IPS DF 4.7 (cell line): ENCODE measurements around the gene PTPN4.
"Not testable (repeated sequence)": the region's sequence is repeated elsewhere in the genome, so short reads cannot be mapped to it uniquely, and the experiment has no call there.

ENCODE experiments used
- DNase-seq: peaks from one replicate; pipeline ENCODE4 v3.0.0-alpha.2; 2013; ENCODE audit warnings: low spot score; ENCODE audit errors: extremely low read depth

The PTPN4 gene

DNA sequence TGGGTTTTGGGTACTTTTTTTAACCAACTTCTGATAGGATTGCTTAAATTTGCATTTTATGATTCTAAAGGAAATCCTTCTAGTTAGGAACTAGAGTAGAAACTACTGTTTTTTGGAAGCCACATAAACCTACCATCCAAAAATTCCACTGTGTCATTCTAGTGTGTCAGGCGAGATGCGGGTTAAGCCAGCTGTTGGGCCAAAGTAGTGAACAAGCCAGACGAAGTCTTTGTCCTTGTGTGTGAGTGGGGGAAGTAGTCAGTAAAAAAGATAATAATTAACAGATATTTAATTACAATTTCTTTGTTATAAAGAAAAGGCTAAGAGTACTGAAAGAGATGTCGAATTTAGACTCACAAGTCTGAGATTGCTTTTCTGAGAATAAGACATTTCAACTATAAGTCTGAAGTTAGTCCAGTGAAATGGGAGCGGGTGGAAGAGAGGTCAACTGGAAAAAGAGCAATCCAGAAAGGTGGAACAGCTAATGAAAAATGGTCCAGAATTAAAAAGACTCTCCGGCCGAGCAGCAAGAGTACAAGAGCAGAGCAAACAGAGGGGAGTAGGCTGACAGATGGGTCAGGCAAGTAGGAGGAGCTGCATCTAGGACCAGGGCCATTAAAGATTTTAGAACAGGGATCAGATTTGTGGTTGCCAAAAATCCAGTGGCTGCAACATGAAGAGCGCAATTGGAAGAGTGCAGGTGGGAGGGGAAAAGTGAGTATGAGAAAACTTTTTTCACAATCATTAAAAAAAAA lies 254.7 kb downstream of the PTPN4 start:
- no peak for DNase-seq

DNA sequence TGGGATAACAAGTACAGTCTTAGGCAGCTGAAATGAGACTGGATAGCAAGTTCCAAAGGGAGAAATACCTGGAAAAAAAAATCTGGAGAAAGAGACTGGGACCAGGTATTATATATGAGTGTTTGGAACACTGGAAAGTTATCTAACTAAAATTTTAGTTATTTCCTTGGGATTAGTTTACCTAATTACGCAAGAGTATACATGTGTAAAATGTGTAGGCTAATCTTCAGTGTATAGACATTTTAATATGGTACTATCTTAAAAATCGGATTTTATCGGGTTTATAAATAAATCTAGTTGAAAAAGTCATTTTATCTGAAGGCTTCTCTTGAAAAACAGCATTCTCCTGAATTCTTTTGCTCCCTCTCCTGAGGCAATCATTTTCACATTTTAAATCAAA lies 257.1 kb downstream of the PTPN4 start:
- no peak for DNase-seq

DNA sequence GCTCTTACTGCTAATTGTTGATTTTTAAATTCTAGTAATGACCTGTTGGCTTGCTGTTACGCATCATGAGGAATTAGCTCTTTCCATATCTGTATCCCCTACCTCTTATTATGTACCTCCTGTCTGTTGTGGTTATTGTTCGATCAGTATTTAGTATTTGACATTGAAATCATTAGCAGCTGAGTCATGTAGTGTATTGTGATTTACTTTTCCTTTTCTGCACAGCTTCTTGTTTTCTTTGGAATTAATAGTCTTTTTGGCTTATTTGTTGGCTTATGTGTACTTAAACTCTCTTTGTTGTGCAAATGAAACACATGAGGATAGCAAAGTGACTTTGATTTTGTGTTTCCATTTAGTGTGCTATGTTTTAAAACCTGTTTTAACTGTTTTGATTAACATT lies 257.5 kb downstream of the PTPN4 start:
- DNase-seq, result no peak

DNA sequence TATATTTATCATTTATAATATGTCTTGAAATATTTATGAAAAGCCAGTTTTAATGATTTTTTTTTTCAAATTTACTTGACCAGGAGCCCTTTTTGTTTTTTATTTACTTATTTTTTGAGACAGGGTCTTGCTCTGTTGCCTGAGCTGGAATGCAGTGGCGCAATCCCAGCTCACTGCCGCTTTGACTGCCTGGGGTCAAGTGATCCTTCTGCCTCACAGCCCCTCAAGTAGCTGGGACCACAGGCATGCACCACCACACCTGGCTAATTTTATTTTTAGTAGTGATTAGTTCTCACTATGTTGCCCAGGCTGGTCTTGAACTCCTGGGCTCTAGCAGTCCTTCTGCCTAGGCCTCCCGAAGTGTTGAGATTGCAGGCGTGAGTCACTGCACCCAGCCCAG lies 258.8 kb downstream of the PTPN4 start:
- no peak for DNase-seq

DNA sequence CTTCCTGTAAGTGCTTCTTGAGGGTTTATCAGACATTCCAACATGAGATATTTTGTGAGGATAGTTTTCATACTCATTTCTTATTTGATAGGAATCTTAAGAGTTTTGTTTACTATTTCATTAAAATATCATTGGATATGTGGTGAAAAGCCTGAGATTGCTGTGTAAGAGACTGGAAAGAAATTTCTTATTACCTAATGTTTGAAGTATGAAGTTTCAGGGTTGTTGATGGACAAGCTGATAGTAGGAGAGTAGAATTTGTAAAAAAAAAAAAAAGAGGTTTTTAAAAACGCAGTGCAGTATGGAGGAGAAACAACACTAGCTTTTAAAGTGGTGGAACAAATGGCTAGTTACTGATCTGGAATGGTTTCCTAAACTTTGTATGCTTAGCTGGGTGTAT lies 260.8 kb downstream of the PTPN4 start:
- no peak for DNase-seq

DNA sequence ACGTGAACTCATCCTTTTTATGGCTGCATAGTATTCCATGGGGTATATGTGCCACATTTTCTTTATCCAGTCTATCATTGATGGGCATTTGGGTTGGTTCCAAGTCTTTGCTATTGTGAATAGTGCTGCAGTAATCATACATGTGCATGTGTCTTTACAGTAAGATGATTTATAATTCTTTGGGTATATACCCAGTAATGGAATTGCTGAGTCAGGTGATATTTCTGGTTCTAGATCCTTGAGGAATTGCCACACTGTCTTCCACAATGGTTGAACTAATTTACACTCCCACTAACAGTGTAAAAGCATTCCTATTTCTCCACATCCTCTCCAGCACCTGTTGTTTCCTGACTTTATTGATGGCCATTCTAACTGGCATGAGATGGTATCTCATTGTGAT lies 262.8 kb downstream of the PTPN4 start:
- DNase-seq, result not testable (repeated sequence)

DNA sequence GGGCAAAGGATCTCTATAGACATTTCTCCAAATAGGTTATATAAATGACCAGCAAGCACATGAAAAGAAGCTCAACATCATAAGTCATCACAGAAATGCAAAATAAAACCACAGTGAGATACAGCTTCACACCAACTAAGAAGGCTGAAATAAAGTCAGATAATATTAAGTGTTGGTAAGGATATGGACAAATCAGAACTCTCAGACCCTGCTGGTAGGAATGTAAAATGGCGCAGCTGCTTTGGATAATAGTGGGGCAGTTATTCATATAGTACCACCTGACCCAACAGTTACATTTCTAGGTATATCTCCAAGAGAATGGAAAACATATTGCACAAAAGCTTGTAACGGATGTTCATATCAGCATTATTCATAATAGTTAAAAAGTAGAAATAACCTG lies 267.2 kb downstream of the PTPN4 start:
- DNase-seq, result no peak

DNA sequence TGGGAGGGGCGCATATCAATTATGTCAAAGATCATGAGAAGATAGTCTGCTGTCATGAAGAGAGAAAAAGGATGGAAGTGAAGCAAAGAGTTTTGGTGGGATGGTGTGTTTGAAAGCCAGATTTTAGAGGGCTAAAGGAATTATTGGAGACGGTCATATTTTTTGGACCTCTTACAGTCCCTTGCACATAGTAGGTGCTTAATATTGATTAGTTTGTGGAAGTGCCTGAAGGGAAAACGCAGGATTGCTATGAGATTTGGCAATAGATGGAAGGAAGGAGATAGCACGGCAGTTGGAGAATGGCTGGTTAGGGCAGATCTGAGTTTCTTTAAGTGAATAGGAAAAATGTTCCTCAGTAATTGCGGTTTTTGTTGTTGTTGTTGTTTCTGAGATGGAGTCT lies 269.1 kb downstream of the PTPN4 start:
- no peak for DNase-seq

DNA sequence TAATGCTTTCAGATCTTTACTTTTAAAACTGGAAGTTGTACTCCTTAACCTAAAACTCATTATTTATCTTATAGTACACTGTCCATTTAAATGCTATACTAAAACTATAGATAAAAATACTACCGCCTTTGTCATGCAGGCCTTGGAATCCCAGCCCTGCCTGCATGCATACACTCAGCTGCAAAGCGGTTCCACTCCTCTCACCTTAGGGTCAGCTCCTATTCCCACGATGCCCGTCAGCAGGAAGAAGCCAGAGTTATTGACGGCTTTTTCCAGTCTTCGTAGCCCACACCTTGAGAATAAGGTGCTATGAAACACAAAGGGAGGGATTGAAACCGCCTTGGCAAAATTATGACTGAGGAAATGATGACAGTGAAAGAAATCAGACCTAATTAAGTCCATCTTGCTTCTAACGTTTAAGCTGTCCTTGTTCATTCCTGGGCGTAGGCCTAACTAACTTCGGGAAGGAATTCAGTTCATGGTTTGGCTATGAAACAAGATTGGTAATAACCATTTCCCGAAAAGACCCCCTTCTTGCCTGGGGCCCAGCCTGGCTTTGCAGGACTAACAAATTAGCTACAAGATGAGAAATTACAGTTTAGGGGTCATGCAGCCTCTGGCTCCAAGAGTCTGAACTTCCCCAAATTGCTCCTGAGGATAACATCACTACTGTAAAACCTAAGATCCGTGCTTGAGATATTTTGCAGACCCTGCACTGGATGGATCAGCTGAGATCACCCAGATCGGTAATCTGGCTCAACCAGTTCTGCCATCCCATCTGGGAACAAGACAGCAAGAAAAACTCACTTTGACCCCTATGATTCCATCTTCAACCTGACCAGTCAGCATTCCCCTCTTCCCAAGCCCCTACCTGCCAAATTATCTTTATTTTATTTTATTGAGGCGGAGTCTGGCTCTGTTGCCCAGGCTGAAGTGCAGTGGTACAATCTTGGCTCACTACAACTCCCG lies 270.2 kb downstream of the PTPN4 start:
- DNase-seq, result no peak

DNA sequence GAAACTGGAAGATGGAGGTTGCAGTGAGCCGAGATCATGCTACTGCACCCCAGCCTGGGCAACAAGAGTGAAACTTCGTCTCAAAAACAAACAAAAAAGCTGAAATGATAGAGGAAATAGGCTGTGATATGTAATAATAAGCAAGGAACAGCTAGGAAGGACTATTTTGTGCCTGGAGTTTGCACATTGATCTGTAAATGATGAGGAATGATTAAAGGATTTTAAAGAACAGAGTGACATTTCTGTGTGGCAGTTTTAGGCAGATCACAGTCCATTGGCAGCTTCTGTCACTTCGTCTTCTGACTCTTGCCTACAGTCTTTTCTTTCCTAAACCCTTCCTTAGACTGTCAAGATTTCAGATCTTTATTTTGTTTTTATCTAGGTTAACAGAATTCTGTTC lies 272.6 kb downstream of the PTPN4 start:
- DNase-seq, result no peak
